ENCODE results near the gene WDR49.
"Not testable (repeated sequence)": the region's sequence is repeated elsewhere in the genome, so short reads cannot be mapped to it uniquely, and the experiment has no call there.

WDR49 gene

GRCh38 chr3:167653760-167654159, at the start of gene WDR49:
Gene WDR49 (minus strand): TSS chr3:167653942. CDS start chr3:167653425, 517 bp downstream.
- DNase-seq: peak; percentile 4

DNA sequence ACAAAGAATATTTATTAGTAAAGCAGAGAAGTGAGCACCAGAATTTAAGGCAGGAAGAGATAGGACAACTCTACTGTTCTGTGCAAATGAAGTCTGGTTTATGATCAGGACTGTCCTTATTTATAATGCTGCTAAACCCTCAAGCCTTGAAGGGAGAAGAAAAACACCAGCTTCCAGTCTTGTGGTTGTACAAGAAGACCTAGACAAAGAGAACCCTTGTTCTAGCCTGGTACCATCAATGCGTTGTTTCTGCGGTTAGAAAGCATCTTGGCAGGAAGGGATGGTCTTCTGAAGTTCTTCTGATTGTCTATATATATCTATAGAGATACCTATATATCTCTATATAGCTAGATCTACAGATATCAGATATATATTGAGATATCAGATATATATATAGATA, 47.2 kb upstream of the WDR49 start:
- DNase-seq: no peak

GRCh38 chr3:167700046-167700445, 46.3 kb upstream of the WDR49 start:
- no peak for DNase-seq

DNA sequence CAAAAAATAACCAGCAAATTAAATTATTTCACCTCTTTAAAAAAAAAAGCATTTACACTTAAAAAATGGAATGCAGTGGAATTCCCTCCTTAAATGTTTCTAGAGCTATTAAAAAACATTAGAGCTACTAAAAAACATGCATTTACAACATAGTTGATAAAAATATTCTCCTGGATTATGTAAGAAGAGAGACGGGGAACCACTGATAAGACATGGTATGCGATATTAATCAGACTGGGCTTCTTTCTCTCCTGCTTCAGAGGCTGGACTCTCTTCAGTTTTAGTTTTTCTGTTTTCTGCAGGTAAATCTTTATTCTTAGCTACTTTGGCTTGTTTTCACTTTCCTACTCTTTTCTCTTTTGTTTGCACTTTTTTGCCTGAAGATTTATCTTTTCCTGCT, 40.4 kb upstream of the WDR49 start:
- DNase-seq: no peak

DNA sequence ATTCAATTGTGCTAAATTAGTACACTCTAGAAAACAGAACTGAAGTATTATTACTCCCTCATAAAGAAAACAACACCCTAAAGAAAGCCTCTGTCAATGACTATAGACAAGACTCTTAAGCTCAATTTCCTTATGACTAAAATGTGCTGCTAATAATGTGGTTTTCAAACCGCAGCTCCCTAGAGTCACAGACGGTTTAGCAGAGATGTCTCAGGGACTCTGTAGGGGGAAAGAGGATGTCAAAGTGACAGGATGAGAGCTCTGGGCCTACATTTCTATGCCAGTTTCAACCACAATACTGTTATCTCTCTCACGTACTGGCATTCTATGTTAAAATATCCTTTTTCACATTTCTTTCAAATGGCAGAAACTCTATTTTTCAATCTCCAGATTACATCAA, 37.6 kb upstream of the WDR49 start:
- DNase-seq: peak; percentile 45

GRCh38 chr3:167684388-167684993, 30.7 kb upstream of the WDR49 start:
- DNase-seq: peak; percentile 76

- no peak for DNase-seq
Measured at GRCh38 chr3:167679526-167679925, 25.8 kb upstream of the WDR49 start.

DNA sequence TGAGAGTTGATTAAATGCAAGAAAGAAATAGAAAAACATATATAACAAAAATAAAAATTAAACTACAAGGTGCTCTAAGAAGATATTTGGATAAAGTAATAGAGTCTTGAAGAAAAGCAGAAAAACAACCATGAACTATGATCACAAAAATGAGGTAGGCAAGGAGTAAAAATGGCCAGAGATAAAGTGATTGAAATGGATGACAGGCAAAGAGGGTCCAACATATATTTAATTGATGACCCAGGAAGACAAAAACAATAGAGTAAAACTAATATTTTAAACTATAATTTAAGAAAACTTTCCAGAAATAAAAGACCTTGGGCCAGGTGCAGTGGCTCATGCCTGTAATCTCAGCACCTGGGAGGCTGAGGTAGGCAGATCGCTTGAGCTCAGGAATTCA, 22.1 kb upstream of the WDR49 start:
- no peak for DNase-seq

DNA sequence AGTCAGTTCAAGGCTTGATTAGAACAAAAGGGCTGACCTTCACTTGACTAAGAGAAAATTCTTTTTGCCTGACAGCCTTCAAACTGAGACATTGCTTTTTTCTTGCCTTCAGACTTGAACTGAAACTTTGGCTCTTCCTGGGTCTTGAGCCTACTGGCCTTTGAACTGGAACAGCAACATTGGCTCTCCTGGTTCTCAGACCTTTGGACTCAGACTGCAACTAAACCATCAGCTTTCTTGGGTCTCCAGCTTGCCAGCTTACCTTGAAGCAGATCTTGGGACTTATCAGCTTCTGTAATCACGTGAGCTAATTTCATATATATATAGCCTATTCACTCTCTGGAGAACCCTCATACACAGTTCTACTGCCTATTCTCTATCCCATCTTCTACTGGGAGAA, 19.5 kb upstream of the WDR49 start:
- no peak for DNase-seq

- no peak for DNase-seq
Measured at GRCh38 chr3:167671878-167672427, 18.2 kb upstream of the WDR49 start.

DNA sequence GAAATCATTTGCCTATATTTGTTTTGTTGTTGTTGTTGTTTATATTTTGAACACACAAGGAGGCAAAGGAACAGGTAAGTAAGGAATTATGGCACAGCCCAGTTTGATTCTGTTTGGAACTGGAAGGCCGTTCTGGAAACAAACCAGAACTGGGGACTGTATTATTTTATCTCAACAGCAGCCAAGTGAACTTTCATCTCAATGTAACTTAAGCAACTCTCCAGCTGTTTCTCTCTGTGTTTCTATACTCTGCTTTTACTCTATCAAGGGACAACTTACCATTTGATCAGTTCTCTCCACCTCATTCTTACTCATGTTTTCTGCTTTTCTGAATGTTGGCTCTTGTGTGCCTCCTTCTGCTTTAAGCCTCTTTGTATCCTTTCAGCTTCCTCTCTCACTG, 16.0 kb upstream of the WDR49 start:
- DNase-seq: no peak

DNA sequence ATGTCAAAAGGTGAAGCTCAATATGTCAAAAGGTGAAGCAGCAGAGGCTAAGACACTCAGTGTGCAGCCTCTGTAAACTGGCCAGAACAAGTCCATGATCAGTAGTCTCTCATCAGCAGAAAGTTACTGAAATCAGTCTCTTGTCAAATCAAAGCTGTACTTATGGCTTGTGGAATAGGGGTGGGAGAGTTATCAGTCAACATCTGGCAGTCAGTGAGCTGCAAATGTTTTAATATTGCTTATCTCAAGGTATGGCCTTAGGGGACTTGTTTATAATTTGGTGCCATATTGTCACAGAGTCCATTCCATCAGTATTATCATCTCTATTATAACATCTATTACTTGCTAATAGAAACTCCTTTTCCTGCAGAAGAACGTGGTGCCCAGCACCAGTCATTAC, 14.9 kb upstream of the WDR49 start:
- no peak for DNase-seq

- no peak for DNase-seq
Measured at GRCh38 chr3:167666563-167666962, 12.8 kb upstream of the WDR49 start.

- DNase-seq: no peak
Measured at GRCh38 chr3:167662919-167663400, 9.2 kb upstream of the WDR49 start.

DNA sequence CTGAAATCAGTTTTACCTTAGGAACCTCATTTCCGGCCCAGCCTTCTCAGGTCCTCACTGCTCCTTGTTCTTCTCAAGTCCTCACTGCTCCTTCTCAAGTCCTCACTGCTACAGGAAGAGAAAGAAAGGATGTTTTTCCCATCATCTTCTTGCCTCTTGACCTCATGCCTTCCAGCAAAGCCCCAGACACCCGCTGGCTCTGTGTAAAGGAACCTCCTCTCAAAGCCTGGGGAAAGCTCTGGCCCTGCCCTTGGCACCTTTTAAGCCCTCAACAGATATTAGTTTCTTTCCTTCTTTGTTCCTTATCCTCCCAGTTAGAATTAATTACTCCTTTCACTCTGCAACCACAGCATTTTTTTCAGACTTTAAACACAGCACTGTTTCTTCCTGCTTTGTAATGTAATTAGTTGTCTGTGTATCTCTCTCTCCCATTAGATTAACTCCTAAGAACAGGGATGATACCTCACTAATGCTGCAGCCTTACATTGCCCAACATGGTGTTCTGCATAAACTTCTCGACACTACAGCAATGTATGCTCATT, 4.0 kb upstream of the WDR49 start:
- DNase-seq: no peak

- no peak for DNase-seq
Measured at GRCh38 chr3:167656821-167657220, 3.1 kb upstream of the WDR49 start.

GRCh38 chr3:167653155-167653554, 587 bp downstream of the WDR49 start:
- DNase-seq: no peak

GRCh38 chr3:167651826-167652225, 1.9 kb downstream of the WDR49 start:
- DNase-seq: no peak

GRCh38 chr3:167650459-167650858, 3.3 kb downstream of the WDR49 start:
- no peak for DNase-seq

- no peak for DNase-seq
Measured at GRCh38 chr3:167649746-167650145, 4.0 kb downstream of the WDR49 start.

DNA sequence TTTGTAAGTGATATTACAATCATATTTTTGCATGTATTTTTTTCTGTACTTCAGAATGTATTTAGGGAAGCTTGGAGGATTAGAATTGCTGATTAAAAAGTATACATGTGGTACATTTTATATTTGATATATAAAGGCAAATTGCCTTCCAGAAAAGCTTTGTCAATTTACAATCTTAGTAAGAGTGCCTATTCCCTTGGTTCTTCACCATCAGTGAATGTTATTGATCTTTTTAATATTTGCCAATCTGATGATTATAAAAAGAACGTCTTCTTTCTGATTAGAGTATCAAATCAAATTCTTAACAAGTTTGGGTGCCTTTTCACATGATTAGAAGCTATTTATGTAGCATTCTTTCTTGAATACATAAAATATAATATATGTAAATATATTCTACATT, 9.1 kb downstream of the WDR49 start:
- DNase-seq: no peak

DNA sequence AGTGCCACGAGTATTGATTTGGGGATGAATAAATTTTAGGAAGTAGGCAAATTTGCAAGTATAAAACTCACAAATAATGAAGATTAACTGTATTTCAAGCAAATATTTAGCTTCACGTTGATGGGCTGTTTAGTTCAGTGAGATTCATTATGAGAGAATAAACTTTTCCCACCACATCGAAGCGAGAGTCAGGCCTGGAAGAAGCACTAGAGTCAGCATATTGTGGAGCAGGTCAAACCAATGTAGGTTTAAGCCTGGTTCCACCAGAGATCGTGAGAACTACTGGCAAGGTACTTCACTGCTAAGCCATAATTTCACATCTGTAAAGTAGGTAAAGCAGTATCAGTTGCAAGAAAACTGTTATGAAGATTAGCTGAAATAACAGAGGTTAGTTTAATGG, 22.3 kb downstream of the WDR49 start:
- no peak for DNase-seq

- no peak for DNase-seq
Measured at GRCh38 chr3:167626490-167626889, 27.3 kb downstream of the WDR49 start.

- no peak for DNase-seq
Measured at GRCh38 chr3:167615030-167615429, 38.7 kb downstream of the WDR49 start.

GRCh38 chr3:167614196-167614595, 39.5 kb downstream of the WDR49 start:
- not testable (repeated sequence) for DNase-seq
